Measurements from ENCODE around the gene NUP58.

DNA sequence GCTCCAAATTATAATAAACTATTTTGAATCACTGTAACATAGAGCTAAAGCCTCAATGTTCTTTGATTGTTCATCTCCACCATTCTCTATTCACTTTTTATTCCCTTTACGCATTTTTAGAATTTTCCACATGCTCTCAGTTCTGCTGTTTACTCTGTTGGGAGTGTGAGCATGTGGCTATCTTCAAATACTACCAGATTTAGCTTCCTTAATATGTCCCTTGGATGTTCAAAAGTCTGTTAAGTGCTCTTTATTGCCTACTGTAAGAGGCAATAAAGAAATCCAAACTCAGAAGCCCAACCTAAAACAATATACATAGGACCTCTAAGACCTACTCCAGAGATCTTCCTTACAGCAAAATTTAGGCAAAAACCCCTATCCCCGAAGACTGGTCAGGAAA, 48.7 kb upstream of the NUP58 start:
- no peak for TF ChIP-seq EZH2 (IDR thresholded peaks at IDR 0.05; ENCODE audit: insufficient read depth, poor library complexity, severe bottlenecking)
- TF ChIP-seq EZH2phosphoT487 (IDR thresholded peaks at IDR 0.05; ENCODE audit: insufficient read depth, low read depth) = no peak
